ENCODE results near the gene SEPTIN3.

- no peak for TF ChIP-seq CTCF (conservative IDR thresholded peaks at IDR 0.05 in 1 of 2, IDR thresholded peaks at IDR 0.05 in 1 of 2; ENCODE audit: low read depth in 1 of 2, low read length in 2 of 2)
- TF ChIP-seq EZH2 (IDR thresholded peaks at IDR 0.05; ENCODE audit: low read length, missing control alignments), result no peak
These were observed 9.5 kb downstream of the SEPTIN3 start for GRCh38 chr22:41978732-41979131.
